ENCODE measurements around the gene SRCAP. TPM values are rescaled to one million over a fixed set of nuclear protein-coding genes. Genes with fewer than 3 reads are reported as not detected.

Gene SRCAP
- polyA plus RNA-seq, 1 donor (not counting 4 experiments of a cell fraction or from before 2014, with no cell fraction given) = 1.4 TPM

DNA sequence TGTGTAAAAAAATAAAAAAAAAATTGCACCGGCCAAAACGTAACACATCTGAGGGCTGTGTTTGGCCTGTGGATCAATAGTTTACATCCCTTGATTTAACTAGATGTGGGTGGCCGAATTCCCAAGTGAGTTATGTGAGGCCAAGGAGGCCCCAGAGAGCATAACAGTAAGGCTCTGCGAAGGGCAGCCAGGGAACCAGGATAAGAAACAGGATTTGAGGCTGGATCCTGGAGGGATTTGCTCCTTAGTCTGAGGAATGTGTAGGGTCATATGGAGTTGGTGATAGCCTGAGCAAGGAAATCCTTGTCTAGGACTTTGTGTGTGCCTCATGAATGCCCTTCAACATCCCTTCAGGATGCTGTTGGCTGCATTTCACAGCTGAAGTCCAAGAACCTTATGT, 51.2 kb downstream of the SRCAP start:
- H3K27me3 ChIP-seq (ENCODE audit: control insufficient read depth, extremely low read depth, insufficient read depth, low read length) = no peaks in the 10 kb centered on the region
- no peak overlapping the region for H3K4me3 ChIP-seq (ENCODE audit: control insufficient read depth in 2 of 3, extremely low read depth in 1 of 3, insufficient read depth in 2 of 3, low read depth in 1 of 3, low read length in 3 of 3)
- dilution Hi-C loops (cut with MboI; ENCODE audit: extremely low pct_ligation_motif_present, low sequenced_read_pairs) = no loop called here
- TF ChIP-seq, protein P1, sequence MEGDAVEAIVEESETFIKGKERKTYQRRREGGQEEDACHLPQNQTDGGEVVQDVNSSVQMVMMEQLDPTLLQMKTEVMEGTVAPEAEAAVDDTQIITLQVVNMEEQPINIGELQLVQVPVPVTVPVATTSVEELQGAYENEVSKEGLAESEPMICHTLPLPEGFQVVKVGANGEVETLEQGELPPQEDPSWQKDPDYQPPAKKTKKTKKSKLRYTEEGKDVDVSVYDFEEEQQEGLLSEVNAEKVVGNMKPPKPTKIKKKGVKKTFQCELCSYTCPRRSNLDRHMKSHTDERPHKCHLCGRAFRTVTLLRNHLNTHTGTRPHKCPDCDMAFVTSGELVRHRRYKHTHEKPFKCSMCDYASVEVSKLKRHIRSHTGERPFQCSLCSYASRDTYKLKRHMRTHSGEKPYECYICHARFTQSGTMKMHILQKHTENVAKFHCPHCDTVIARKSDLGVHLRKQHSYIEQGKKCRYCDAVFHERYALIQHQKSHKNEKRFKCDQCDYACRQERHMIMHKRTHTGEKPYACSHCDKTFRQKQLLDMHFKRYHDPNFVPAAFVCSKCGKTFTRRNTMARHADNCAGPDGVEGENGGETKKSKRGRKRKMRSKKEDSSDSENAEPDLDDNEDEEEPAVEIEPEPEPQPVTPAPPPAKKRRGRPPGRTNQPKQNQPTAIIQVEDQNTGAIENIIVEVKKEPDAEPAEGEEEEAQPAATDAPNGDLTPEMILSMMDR (optimal IDR thresholded peaks at IDR 0.05 in 1 of 3, IDR thresholded peaks at IDR 0.05 in 1 of 3, conservative IDR thresholded peaks at IDR 0.05 in 1 of 3; ENCODE audit: extremely low read depth in 1 of 3, insufficient read depth in 2 of 3, low read length in 3 of 3) = no peak
- no peak for TF ChIP-seq EZH2 (IDR thresholded peaks at IDR 0.05; ENCODE audit: low read length)
- H3K9me3 ChIP-seq (ENCODE audit: control insufficient read depth, low read depth, low read length) = no peaks in the 10 kb centered on the region
- peaks cover 13% of the 10 kb centered on the region for H3K4me1 ChIP-seq (ENCODE audit: control insufficient read depth, extremely low read depth, insufficient read depth, low read length)
- H2AFZ ChIP-seq (ENCODE audit: control insufficient read depth, low read length) = no peak overlapping the region
- peaks cover 1% of the 10 kb centered on the region for H4K20me1 ChIP-seq (ENCODE audit: control insufficient read depth, extremely low read depth, insufficient read depth, low read length)
- no peak for FAIRE-seq
- H3K36me3 ChIP-seq (ENCODE audit: control insufficient read depth in 2 of 2, extremely low read depth in 1 of 2, insufficient read depth in 2 of 2, low read length in 2 of 2) = peaks cover 25 to 33% of the 10 kb centered on the region in 2 experiments
- no peak overlapping the region for H3K4me2 ChIP-seq (ENCODE audit: control insufficient read depth, extremely low read depth, insufficient read depth, low read depth, low read length)
- DNase-seq (ENCODE audit: low read depth, low spot score) = no peak
- no peak overlapping the region for H3K27ac ChIP-seq (ENCODE audit: control insufficient read depth, insufficient read depth, low read length)
- peaks cover 13% of the 10 kb centered on the region for H3K79me2 ChIP-seq (ENCODE audit: control insufficient read depth, insufficient read depth, low read length)
- H3K9me1 ChIP-seq (ENCODE audit: control insufficient read depth, extremely low read depth, insufficient read depth, low read length) = no peaks in the 10 kb centered on the region
- H3K9ac ChIP-seq (ENCODE audit: control insufficient read depth, extremely low read depth, insufficient read depth, low read length) = no peak overlapping the region

DNA sequence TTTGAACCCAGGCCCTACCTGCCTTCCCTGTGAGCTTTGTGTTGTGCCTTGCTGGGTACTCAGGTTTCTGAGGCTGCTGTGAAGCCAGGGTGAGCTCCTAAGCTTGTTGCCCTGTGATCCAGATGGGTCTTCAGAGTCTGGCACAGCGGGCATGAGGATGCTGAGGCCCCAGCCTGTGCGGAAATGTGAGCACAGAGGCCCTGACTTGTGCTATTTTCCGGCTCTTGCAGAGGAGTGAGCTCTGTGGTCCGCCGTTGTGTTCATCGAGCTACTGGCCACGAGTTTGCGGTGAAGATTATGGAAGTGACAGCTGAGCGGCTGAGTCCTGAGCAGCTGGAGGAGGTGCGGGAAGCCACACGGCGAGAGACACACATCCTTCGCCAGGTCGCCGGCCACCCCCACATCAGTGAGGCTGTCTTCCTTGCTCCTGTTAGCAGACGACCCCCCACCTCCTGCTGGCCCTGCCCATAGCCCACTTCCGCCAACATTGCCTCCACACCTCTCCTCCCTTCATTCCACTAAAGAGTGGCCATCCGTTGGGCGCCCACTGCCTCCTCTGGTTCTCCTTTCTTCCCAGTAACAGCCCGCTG, 52.0 kb downstream of the SRCAP start:
- FAIRE-seq (no peak), DNase-seq (ENCODE audit: low read depth, low spot score) (no peak)
- Histone ChIP-seq H2AFZ (ENCODE audit: control insufficient read depth, low read length) (no peak overlapping the region), H3K27ac (ENCODE audit: control insufficient read depth, insufficient read depth, low read length) (no peak overlapping the region), H3K9me3 (ENCODE audit: control insufficient read depth, low read depth, low read length) (no peaks in the 10 kb centered on the region), H3K4me3 (ENCODE audit: control insufficient read depth in 2 of 3, extremely low read depth in 1 of 3, insufficient read depth in 2 of 3, low read depth in 1 of 3, low read length in 3 of 3) (no peak overlapping the region), H3K4me2 (ENCODE audit: control insufficient read depth, extremely low read depth, insufficient read depth, low read depth, low read length) (no peak overlapping the region), H3K9me1 (ENCODE audit: control insufficient read depth, extremely low read depth, insufficient read depth, low read length) (no peaks in the 10 kb centered on the region), H3K27me3 (ENCODE audit: control insufficient read depth, extremely low read depth, insufficient read depth, low read length) (no peaks in the 10 kb centered on the region), H4K20me1 (ENCODE audit: control insufficient read depth, extremely low read depth, insufficient read depth, low read length) (no peaks in the 10 kb centered on the region), H3K9ac (ENCODE audit: control insufficient read depth, extremely low read depth, insufficient read depth, low read length) (no peak overlapping the region), H3K4me1 (ENCODE audit: control insufficient read depth, extremely low read depth, insufficient read depth, low read length) (peaks cover 13% of the 10 kb centered on the region), H3K79me2 (ENCODE audit: control insufficient read depth, insufficient read depth, low read length) (peaks cover 11% of the 10 kb centered on the region), H3K36me3 (ENCODE audit: control insufficient read depth in 2 of 2, extremely low read depth in 1 of 2, insufficient read depth in 2 of 2, low read length in 2 of 2) (peaks cover 25 to 35% of the 10 kb centered on the region in 2 experiments)
- dilution Hi-C loops (cut with MboI; ENCODE audit: extremely low pct_ligation_motif_present, low sequenced_read_pairs) = no loop called here
- TF ChIP-seq, protein P1 (optimal IDR thresholded peaks at IDR 0.05 in 1 of 3, IDR thresholded peaks at IDR 0.05 in 1 of 3, conservative IDR thresholded peaks at IDR 0.05 in 1 of 3; ENCODE audit: extremely low read depth in 1 of 3, insufficient read depth in 2 of 3, low read length in 3 of 3) = no peak
- no peak for TF ChIP-seq EZH2 (IDR thresholded peaks at IDR 0.05; ENCODE audit: low read length)

Data from keratinocyte (primary cell).